Kidney tubule cell (primary cell): ENCODE results near the gene CTBP1.

ENCODE experiments used
- DNase-seq: peaks from one replicate; pipeline ENCODE4 v3.0.0-alpha.2; 2018; ENCODE audit warnings: low spot score

CTBP1 gene

DNA sequence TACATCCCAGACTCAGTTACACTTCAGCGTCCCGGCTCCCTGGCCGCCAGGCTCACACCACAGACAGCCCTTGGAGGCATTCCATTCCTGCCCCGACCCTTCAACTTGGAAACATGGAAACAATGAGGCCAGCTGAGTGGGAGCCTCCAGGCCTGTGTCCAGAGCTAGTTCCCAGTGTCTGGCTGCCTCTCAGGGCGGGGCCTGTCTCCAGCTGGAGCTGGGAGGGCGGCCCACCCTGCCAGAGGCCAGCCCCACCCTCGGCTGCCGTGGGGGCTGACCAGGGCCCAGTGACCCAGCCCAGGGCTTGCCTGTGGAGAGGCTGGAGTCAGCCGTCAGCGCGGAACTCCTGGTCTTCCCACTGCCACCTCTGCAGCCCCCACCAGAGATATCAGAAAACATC lies 39.1 kb downstream of the CTBP1 start:
- DNase-seq, result no peak

- no peak for DNase-seq
These were observed 39.8 kb downstream of the CTBP1 start for GRCh38 chr4:1208970-1209704.

DNA sequence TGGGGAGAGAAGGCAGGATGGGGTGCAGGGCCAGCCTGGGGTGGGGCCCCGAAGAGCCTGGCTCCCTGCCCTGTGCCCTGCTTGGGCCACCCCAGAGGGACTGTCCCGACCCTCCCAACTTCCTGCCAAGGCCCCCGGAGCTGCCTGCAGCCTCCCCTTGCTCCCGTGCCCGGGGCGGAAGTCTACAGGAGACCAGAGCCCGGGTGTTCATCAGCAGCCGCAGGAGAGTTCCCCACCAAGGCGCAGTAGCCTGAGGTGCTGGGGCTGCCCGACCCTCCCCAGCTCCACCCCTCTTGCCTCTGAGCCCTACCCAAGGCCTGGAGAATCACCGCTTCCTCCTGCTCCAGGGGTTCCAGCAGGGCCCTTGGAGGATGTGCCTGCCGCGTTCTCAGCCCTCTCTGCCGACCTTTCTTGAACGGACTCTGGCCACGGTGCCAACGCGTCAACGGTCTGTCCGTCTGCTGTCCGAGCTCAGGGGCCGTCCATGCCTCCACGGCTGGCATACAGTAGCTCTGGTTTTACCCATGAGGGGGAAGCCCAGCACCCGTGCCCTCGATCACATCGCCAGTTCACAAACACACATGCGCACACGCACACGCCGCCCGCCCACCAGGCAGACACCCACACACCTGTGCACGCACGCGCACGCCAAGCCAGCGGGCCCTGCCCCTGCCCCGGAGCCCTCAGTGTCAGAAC lies 40.5 kb downstream of the CTBP1 start:
- no peak for DNase-seq

DNA sequence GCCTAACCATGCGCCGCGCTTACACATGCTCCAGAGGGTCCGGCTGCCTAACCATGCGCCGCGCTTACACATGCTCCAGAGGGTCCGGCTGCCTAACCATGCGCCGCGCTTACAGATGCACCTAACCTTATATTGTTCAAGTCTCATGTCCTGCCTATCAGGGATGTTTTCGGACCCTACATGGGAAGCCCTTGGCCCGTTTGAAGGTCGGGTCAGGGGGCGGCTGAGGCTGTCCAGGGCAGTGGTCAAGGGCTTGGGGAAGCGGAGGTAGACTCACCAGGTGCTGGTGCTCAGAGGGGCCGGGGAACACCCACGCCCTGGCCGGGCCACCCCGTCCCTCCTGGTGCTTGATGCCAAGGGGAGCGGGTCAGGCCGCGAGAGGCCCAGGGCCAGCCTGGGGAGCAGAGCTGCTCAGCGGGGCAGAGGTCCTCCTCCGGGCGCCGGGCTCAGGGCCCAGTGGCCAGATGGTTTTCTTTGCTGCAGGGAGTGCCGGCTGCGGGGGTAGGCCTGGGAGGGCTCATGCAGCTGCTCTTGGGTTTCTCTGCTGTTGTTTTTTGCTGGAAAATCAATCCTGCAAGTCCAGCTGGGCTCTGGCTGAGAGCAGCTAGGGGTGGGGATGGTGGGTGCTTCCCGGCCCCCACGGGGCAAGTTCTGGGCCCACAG lies 41.2 kb downstream of the CTBP1 start:
- DNase-seq, result no peak

- DNase-seq, result no peak
These were observed 41.8 kb downstream of the CTBP1 start for GRCh38 chr4:1207157-1207470.

DNA sequence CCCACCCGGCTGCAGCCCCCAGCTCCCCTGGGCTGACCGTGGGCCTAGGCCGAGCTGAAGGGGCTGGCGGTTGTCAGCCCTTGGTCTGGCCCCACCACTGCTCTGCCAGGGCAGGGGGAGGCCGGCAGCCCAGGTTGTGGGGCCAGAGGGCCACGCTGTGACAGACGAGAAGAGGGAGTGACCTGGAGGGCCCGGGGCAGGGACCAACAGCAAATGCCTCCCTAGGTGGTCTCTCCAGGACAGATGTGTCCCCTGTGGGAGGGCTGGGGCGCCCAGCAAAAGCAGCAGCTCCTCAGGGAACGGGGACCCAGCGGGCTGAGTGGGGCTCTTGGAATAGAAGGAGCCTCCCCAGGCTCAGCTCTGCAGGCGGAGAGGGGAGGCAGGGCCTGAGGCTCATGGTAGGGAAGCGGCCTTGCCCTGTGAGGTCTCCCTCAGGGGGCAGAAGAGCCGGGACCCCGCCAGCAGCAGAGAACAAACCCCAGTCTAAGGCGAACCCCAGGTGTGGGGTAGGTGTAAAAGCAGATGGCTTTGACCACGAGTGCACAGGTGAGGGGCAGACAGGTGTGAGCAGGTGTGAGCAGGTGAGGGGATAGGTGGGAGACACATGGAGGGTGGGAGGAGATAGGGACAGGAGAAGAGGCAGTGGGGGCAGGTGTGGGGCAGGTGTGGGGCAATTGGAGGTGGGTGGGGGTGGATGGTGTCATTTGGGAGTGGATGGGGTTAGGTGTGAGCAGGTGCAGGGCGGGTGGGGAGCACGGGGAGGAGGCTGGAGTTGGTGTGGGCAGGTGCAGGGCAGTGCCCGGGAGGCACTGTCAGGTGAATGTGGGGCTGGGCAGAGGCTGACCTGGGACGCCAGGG lies 42.4 kb downstream of the CTBP1 start:
- DNase-seq, result no peak

GRCh38 chr4:1205586-1206298 lies 43.2 kb downstream of the CTBP1 start:
- DNase-seq, result no peak

DNA sequence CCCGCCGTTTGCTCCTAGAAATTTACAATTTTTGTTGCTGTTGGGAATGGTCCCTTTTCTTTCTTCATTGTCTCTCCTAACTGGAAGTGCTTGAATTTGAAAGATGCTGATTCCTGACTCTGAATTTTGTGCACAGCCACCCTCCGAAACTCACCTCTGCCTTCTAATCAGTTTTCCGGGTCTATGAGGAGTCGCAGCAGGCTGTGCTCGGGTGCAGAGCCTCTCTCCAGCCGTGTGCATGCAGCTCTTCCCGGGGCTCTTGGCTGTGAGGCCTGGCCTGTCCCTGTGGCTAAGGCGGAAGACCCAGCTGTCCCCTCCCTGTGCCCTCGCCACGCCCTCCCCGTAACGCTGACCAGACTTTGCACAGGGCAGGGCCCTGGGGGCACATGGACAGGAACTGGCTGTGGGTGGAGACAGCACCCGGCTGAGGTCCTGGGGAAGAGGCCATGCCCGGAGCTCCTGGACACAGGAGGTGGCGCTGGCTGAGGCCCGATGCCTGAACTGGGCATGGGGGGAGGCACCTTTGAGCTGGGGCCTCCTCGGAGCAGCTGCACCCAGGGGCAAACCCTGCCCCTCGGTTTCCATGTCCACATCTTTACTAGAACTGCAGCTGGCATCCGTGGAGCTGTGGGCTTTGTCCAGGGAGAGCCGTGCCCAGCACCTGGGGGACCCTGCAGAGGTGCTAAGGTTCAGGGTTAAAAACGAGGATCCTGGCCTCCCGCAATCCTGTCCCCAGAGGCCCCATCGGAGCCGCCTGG lies 43.9 kb downstream of the CTBP1 start:
- no peak for DNase-seq

GRCh38 chr4:1204286-1204827 lies 44.6 kb downstream of the CTBP1 start:
- no peak for DNase-seq

GRCh38 chr4:1203026-1203616 lies 45.8 kb downstream of the CTBP1 start:
- no peak for DNase-seq

DNA sequence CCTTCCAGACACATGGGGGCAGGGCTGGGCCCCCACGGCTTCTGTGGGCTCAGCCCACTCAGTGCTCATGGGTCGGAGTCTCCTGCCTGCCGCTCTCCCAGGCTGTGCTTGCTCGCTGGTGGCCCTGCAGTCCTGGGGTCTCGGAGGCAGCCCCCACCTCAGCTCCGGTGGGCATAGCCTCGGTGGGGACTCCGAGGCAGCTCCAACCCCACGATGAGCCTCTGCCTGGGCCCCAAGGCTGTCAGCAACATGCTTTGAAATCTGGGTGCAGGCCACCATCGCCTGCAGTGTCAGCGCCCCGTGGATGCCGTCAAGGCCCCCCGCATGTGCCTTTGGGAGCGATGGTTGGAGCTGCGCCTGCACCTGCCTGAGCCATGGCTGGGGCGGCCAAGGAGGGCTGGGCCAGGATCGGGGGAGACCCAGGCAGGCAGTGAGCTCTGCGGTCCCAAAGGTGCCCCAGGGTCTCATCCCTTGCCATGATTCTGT lies 46.4 kb downstream of the CTBP1 start:
- no peak for DNase-seq

GRCh38 chr4:1201851-1202525 lies 46.9 kb downstream of the CTBP1 start:
- DNase-seq, result no peak

- peak; percentile 57 for DNase-seq
These were observed 48.4 kb downstream of the CTBP1 start for GRCh38 chr4:1200425-1201035.

- DNase-seq, result no peak
These were observed 49.2 kb downstream of the CTBP1 start for GRCh38 chr4:1199556-1200331.

- peak; percentile 65 for DNase-seq
These were observed 50.7 kb downstream of the CTBP1 start for GRCh38 chr4:1198098-1198844.

DNA sequence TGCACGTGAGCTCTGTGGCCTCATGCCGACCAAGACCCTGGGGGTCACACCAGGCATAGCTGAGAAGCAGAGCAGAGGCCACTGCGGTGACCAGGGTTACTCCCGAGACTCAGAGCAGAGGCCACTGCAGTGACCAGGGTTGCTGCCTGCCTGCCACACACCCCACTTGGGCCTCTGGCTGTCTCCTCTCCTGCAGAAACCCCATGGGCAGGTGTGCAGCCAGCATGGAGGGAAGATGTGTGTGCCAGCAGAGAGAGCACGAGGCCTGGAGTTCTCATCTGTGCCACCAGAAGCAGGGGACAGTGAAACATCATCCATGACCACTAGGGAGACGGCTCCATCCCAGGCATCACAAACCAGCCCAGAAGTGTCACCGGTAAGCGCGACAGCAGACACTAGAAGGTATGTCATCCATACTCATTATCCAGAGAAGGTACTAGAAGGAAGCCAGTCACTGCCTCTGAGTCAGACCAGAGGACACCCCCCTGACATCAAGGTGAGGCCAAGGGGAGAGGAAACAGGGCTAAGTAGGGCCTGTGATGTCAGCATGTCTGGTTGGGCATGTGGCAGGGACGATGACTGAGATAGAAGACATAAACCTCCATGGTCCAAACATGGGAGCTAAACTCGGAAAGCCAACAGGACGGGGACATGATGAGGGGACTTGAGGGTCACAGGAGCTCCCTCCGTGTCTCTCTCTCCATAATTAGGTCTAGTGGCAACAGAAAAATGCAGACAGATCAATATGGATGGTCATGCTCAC lies 52.3 kb downstream of the CTBP1 start:
- DNase-seq, result peak; percentile 40

DNA sequence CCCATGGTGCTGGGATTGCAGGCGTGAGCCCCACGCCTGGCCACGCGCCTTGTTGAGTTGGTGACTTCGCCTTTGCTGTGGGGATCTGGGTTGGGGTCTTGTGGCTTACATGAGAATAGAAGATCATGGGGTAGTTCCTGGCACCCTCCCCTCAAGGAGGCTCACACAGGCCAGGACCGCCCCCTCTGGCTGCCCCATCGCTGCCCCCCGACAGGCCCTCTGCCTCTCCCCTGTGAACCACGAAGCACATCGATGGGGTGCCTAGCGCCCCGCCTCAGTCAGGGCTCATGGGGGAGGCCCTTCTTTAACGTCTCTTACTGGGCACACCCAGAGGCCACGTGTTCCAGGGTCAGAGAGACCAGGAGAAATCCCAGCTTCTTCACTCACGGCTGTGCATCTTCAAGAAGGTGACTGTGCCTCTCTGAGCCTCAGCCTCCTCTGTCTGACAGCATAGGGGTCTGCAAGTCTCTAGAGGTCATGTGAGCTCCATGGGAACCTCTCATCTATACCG lies 53.0 kb downstream of the CTBP1 start:
- DNase-seq, result no peak
